SK-MEL-5 (cell line): ENCODE data around the gene MCHR2. TPM values are rescaled to one million over a fixed set of nuclear protein-coding genes. Genes with fewer than 3 reads are reported as not detected.

Experiments used
- DNase-seq: peaks from one replicate; pipeline ENCODE4 v3.0.0-alpha.2; 2016; ENCODE audit warnings: low read depth, low spot score
- in situ Hi-C: cut with HindIII; loops from 2 replicates; pipeline ENCODE4 v1.10.0; 2016; ENCODE audit warnings: low sequenced_read_pairs, high pct_unique_total_duplicates, low pct_unique_long_range_greater_than_20kb
- total RNA-seq: library from RNA; depleted of rRNA; stranded (reverse); fragments of >200 nt; shearing (Covaris generic); gene quantifications from 2 replicates; pipeline ENCODE4 v1.2.3, GENCODE V29; 2014

MCHR2 gene
- total RNA-seq, 1 experiment from 2014 or later, result 0.18 TPM

GRCh38 chr6:99940582-99940981, 53.4 kb downstream of the MCHR2 start:
- DNase-seq, result no peak
- in situ Hi-C loops, result no loop called here

GRCh38 chr6:99933129-99933528, 60.9 kb downstream of the MCHR2 start:
- DNase-seq, result no peak
- in situ Hi-C loops, result no loop called here

GRCh38 chr6:99912657-99913056, 81.4 kb downstream of the MCHR2 start:
- in situ Hi-C loops, result no loop called here
- DNase-seq, result no peak

- peak; percentile 81 for DNase-seq
- in situ Hi-C loops, result no loop called here
These were observed 88.6 kb downstream of the MCHR2 start for GRCh38 chr6:99905209-99906106.

- in situ Hi-C loops, result no loop called here
- no peak for DNase-seq
These were observed 92.2 kb downstream of the MCHR2 start for GRCh38 chr6:99901596-99902384.

GRCh38 chr6:99894815-99895214, 99.2 kb downstream of the MCHR2 start:
- in situ Hi-C loops, result no loop called here
- no peak for DNase-seq

GRCh38 chr6:99887066-99887465, 107.0 kb downstream of the MCHR2 start:
- no peak for DNase-seq
- in situ Hi-C loops, result no loop called here

GRCh38 chr6:99885051-99885450, 109.0 kb downstream of the MCHR2 start:
- no peak for DNase-seq
- in situ Hi-C loops, result no loop called here

GRCh38 chr6:99882128-99882702, 111.8 kb downstream of the MCHR2 start:
- in situ Hi-C loops, result no loop called here
- peak; percentile 52 for DNase-seq

GRCh38 chr6:99879431-99879830, 114.6 kb downstream of the MCHR2 start:
- no peak for DNase-seq
- in situ Hi-C loops, result no loop called here

- in situ Hi-C loops, result no loop called here
- DNase-seq, result no peak
These were observed 119.0 kb downstream of the MCHR2 start for GRCh38 chr6:99875068-99875467.

- in situ Hi-C loops, result no loop called here
These were observed 120.9 kb downstream of the MCHR2 start for GRCh38 chr6:99873084-99873483.

GRCh38 chr6:99871641-99872040, 122.4 kb downstream of the MCHR2 start:
- in situ Hi-C loops, result no loop called here
- no peak for DNase-seq

More at GRCh38 chr6:99873084-99873483, 120.9 kb downstream of the MCHR2 start:
- DNase-seq, result no peak
